HS-5 (cell line): ENCODE measurements around the gene RTN4.

Source experiments
- DNase-seq: peaks from one replicate; pipeline ENCODE4 v3.0.0-alpha.2; 2012; ENCODE audit warnings: low read depth

RTN4 gene

DNA sequence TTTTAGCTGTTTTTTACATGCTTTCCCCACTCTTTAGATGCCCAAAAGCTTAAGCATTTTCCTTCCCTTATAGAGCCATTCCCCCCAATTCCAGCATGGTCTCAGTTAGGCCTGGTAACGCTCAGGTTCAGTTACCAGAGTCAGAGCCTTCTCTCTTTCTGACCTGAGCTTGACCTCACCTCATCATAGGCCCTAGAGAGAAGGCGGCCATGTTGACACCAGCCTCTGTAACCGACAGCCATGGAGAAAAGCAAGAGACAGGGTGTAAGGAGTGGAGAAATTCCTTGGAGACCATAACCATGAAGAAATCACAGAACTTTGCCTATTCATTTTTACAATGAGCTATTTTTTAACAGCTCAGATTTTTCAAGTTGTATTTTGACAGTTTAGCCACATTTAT is 99.4 kb downstream of the RTN4 start:
- DNase-seq: no peak

GRCh38 chr2:54949431-54949830 is 100.8 kb downstream of the RTN4 start:
- no peak for DNase-seq

DNA sequence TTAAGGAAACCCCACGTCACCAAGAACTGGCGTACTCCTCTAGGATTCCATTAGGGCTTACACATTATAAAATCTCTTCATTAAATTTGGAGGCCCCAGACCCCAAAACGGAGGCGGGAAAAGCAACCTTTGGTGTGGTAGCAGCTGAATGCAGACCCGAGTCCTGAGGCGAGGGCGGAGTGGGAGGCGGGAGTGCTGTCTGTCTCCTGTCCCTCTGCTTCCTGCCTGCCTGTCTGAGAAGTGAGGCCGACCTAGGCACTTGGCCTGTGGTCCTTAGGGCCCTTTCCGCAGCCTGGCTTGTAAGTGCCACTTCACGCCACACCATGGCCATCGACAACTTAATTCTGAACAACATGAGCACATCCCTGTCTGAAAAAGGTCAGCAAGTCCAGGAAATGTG is 102.1 kb downstream of the RTN4 start:
- DNase-seq: no peak

DNA sequence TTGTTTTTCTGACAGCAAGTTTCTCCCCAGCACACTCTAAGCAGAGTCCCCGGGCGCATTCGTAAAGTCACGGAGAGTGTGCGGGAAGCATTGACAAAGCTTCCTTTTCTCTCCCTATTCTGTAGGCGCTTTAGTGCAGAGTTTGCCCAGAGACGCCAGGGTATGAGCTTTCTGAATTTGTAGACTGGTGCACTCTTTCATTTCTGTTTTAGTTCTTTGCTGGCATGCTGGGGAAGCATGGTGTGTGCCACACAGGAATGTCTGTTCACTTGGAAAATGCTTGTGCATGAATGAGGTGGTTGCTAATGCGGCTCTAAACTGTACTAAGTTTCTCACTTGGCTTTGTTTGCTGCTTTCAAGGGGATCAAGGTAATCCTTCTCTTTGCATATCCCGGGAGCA is 102.6 kb downstream of the RTN4 start:
- no peak for DNase-seq

- no peak for DNase-seq
Observed at GRCh38 chr2:54947136-54947535, 103.1 kb downstream of the RTN4 start.

- DNase-seq: no peak
Observed at GRCh38 chr2:54946220-54946805, 103.9 kb downstream of the RTN4 start.

- DNase-seq: peak; percentile 52
Observed at GRCh38 chr2:54945391-54946219, 104.6 kb downstream of the RTN4 start.

- no peak for DNase-seq
Observed at GRCh38 chr2:54944724-54945326, 105.4 kb downstream of the RTN4 start.

DNA sequence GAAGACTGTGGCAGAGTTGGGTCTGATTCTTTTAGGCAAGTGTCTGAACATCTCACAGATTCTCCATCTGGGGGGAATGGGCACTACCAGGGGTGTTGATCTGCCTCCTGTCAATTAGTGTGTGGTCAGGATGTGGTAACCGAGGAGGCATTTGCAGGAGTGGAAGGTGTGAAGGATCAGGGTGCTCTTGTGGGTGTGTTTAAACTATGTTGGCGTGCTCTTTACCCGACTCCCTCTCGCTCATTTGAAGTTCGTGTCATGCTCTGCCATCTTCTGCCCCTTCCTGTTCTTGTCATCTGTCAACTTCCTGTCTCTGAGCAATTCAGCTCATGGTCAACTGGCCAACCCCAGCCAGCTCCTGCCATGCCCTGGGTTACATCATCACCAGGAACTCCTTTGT is 107.9 kb downstream of the RTN4 start:
- no peak for DNase-seq

- no peak for DNase-seq
Observed at GRCh38 chr2:54941248-54941984, 108.8 kb downstream of the RTN4 start.

- no peak for DNase-seq
Observed at GRCh38 chr2:54940723-54941122, 109.5 kb downstream of the RTN4 start.

GRCh38 chr2:54939446-54940118 is 110.7 kb downstream of the RTN4 start:
- DNase-seq: no peak

GRCh38 chr2:54936766-54937165 is 113.5 kb downstream of the RTN4 start:
- DNase-seq: no peak

DNA sequence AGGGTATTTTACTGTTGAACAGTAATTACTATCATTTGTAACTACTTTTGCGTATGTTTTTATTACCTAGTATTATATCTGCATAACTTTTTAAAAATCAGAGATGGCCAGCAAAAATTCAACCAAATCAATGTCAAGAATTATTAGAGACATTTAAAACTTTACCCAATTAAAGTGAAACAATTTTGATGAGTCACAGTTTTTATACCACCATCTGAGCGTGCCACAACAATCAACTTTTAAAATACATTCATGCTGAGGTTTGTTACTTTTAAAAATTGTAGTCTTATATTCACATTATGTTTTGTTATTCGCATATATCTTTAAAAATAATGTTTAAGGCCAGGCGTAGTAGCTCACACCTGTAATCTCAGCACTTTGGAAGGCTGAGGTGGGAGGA is 114.9 kb downstream of the RTN4 start:
- DNase-seq: no peak

GRCh38 chr2:54931473-54931872 is 118.8 kb downstream of the RTN4 start:
- DNase-seq: no peak

- DNase-seq: no peak
Observed at GRCh38 chr2:54928719-54929118, 121.5 kb downstream of the RTN4 start.

DNA sequence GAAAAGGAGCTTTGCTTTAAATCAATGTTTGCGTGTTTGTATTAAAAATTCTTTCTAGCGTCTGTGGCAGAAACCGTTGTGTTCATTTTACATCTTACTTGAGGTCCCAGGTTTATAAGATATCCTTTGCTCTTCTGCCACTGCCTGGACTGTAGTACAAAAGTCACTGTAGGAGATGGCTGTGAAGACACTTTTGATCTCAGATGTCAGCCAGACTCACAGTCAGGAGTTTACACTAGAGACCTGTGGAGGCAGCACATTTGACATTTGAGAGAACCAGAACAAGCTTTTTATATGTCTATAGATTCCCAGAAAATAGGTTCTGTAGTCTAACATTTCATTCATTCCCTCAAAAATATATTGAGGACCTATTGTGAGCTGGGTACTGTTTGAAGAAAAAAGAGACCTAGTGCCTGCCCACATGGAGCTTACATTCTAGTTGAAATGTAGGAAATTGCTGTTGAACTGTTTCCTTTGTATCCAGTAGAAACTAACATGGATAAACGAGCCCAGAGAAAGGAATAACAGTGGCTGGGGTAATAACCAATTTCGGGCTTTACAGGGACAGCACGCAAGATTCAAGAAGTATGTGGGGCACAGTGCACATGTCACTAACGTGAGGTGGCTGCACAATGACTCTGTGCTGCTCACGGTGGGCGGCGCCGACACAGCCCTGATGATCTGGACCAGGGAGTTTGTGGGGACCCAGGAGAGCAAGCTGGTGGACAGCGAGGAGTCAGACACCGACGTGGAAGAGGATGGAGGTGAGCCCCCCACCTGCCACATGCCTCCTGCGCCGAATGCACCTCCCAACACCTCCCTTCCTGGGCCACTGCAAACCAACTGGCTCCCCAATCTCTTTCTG is 122.3 kb downstream of the RTN4 start:
- DNase-seq: no peak

GRCh38 chr2:54927085-54927750 is 123.0 kb downstream of the RTN4 start:
- no peak for DNase-seq

DNA sequence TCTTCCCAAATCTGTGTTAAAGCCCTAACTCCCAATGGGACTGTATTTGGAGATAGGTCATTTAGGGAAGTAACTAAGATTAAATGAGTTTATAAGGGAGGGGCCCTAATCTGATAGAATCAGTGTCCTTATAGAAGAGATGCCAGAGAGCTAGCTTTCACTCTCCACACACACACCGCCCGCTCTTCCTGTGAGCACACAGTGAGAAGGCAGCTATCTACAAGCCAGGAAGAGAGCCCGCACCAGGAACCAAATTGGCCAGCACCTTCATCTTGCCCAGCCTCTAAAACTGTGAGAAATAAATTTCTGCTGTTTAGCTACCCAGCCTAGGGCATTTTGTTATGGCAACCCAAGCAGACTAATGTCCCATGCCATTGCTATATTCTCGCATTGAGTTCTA is 125.2 kb downstream of the RTN4 start:
- no peak for DNase-seq

DNA sequence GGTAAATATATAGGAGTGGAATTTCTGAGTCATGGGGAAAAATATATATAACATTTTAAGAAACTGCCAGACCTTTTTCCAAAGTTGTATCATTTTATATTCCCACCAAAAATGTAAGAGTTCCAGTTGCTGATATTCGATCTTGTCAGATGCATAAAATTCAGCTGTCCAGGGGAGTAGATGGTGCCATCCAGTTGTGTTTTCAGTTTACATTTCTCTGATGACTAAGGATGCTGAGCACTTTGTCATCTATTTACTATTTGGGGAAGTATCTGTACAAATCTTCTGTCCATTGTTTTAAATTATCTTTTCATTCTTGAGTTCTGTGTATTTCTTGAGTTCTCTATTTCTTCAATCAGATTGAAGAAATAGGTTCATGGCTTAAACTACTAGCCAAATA is 126.1 kb downstream of the RTN4 start:
- DNase-seq: no peak
